Adrenal gland (tissue), 12 donors: Measurements from ENCODE around the gene TENM4. TPM values are rescaled to one million over a fixed set of nuclear protein-coding genes. Genes with fewer than 3 reads are reported as not detected.

Experiments
- DNase-seq, 7 donors: peaks; one replicate each; pipeline ENCODE4 v3.0.0-alpha.2; 2019 to 2020
- H3K27ac ChIP-seq, 5 donors: fragments of 200-600 bp; sonication (generic) in 4 of 5; 1 replicate in 3 of 5; 2 replicates in 2 of 5; pipeline versions ENCODE4 v1.5.1 to v1.8.0; 2016 to 2020; ENCODE audit warnings: mild to moderate bottlenecking in 1 of 5
- H3K27me3 ChIP-seq: fragments of 200-600 bp; 2 replicates; pipeline ENCODE4 v1.8.0; 2021
- H3K36me3 ChIP-seq, 2 donors: fragments of 200-600 bp; replicated peaks in 1 of 2; 1 replicate in 1 of 2; 2 replicates in 1 of 2; pipeline versions ENCODE4 v1.5.1 to v1.8.0; 2018 to 2022
- H3K4me1 ChIP-seq, 2 donors: fragments of 200-600 bp; replicated peaks in 1 of 2; 1 replicate in 1 of 2; 2 replicates in 1 of 2; pipeline versions ENCODE4 v1.5.1 to v1.8.0; 2018 to 2021
- H3K4me3 ChIP-seq, 4 donors: fragments of 200-600 bp; sonication (generic) in 3 of 4; one replicate each; pipeline ENCODE4 v1.5.1; 2016 to 2018
- H3K9me3 ChIP-seq, 3 donors: fragments of 200-600 bp; sonication (generic) in 1 of 3; replicated peaks in 1 of 3; 1 replicate in 2 of 3; 2 replicates in 1 of 3; pipeline versions ENCODE4 v1.5.1 to v1.8.0; 2016 to 2021
- POLR2A ChIP-seq, 2 donors: fragments of 450-650 bp; IDR thresholded peaks; one replicate each; pipeline ENCODE4 v1.6.1; 2017; ENCODE audit warnings: antibody characterized with exemption in 2 of 2, mild to moderate bottlenecking in 2 of 2, moderate library complexity in 1 of 2
- WGBS, 4 donors: extraction: QIAGEN DNeasy Blood & Tissue Kit in 2 of 4; methylation state at CpG; one replicate each; pipeline versions ENCODE4 v1.1.5 to v1.1.7; 2013 to 2017; 5-methylcytosine and 5-hydroxymethylcytosine counted together
- intact Hi-C, 2 donors: fragments of 100-400 bp; cut with DNase I; formaldehyde crosslinking; loops; one replicate each; pipeline versions ENCODE4 v1.14.1 to v1.15.0; 2022 to 2023
- polyA plus RNA-seq, 3 donors: library from polyadenylated mRNA; stranded (reverse); fragments of 200-250 nt in 2 of 3; fragments of 350-450 nt in 1 of 3; fragmentation: Illumina TruSeq in 1 of 3; extraction: RNeasy Lipid Tissue Mini Kit (QIAGEN cat#74804) in 1 of 3; gene quantifications; one replicate each; pipeline ENCODE4 v1.2.3, GENCODE V29; 2013 to 2014
- total RNA-seq, 9 donors: library from RNA; depleted of rRNA in 4 of 9; stranded (reverse); fragments of >200 nt in 4 of 9; fragments of 120-200 nt in 1 of 9; fragmentation: NEBNext Ultra II Directional in 1 of 9; extraction: Animal tissue kit (Norgen Biotek cat#: 25700) in 1 of 9; gene quantifications; one replicate each; pipeline versions ENCODE4 v1.1.0 to v1.2.4, GENCODE V29; 2013 to 2023
- TF ChIP-seq, protein P1 (sequence below), 6 experiments: fragments of 450-650 bp in 4 of 6; fragments of 200-600 bp in 2 of 6; sonication (generic) in 1 of 6; IDR thresholded peaks; 1 replicate in 5 of 6; 2 replicates in 1 of 6; pipeline versions ENCODE4 v1.5.1 to v1.8.0; 2016 to 2021; ENCODE audit warnings: antibody characterized with exemption in 6 of 6, mild to moderate bottlenecking in 2 of 6, moderate library complexity in 1 of 6
- donor health status: healthy with polysubstance abuse.
- donor health status: Bipolar disorder and iron deficiency.
- donor health status: DM: yes; HTN: yes; CAD: no.
- donor health status: DM: no; HTN: no; CAD: no.
- donor health status: DM: no; HTN: no; CAD: no.
- donor health status: DM: yes; HTN: yes; CAD: no.

Gene TENM4
- total and polyA plus RNA-seq, 12 donors, result 0.74 to 24.9 (median 6.7) TPM

- Histone ChIP-seq H3K4me3 (no peak overlapping the region), H3K27ac (no peak overlapping the region), H3K36me3 (no peaks in the 10 kb centered on the region), H3K27me3 (no peaks in the 10 kb centered on the region), H3K9me3 (no peaks in the 10 kb centered on the region), H3K4me1 (no peaks in the 10 kb centered on the region)
- intact Hi-C loops, result no loop called here
- DNase-seq, result no peak
- 76 to 85% (median 81%) methylated on average over 9 of the region's 9 CpGs for WGBS, 4 donors
- TF ChIP-seq POLR2A (IDR thresholded peaks at IDR 0.05), result no peak
Observed at GRCh38 chr11:79060081-79060953, 380.5 kb downstream of the TENM4 start.

- no peak for DNase-seq
- intact Hi-C loops, result no loop called here
- Histone ChIP-seq H3K9me3 (no peaks in the 10 kb centered on the region), H3K4me1 (no peaks in the 10 kb centered on the region), H3K27me3 (no peaks in the 10 kb centered on the region), H3K27ac (no peak overlapping the region), H3K4me3 (no peak overlapping the region), H3K36me3 (no peaks in the 10 kb centered on the region)
- TF ChIP-seq POLR2A (IDR thresholded peaks at IDR 0.05), result no peak
- TF ChIP-seq, protein P1, sequence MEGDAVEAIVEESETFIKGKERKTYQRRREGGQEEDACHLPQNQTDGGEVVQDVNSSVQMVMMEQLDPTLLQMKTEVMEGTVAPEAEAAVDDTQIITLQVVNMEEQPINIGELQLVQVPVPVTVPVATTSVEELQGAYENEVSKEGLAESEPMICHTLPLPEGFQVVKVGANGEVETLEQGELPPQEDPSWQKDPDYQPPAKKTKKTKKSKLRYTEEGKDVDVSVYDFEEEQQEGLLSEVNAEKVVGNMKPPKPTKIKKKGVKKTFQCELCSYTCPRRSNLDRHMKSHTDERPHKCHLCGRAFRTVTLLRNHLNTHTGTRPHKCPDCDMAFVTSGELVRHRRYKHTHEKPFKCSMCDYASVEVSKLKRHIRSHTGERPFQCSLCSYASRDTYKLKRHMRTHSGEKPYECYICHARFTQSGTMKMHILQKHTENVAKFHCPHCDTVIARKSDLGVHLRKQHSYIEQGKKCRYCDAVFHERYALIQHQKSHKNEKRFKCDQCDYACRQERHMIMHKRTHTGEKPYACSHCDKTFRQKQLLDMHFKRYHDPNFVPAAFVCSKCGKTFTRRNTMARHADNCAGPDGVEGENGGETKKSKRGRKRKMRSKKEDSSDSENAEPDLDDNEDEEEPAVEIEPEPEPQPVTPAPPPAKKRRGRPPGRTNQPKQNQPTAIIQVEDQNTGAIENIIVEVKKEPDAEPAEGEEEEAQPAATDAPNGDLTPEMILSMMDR (IDR thresholded peaks at IDR 0.05), result no peak
- WGBS, 4 donors, result 91 to 99% (median 96%) methylated on average over 4 of the region's 4 CpGs
Observed at GRCh38 chr11:79059141-79059540, 381.7 kb downstream of the TENM4 start.

DNA sequence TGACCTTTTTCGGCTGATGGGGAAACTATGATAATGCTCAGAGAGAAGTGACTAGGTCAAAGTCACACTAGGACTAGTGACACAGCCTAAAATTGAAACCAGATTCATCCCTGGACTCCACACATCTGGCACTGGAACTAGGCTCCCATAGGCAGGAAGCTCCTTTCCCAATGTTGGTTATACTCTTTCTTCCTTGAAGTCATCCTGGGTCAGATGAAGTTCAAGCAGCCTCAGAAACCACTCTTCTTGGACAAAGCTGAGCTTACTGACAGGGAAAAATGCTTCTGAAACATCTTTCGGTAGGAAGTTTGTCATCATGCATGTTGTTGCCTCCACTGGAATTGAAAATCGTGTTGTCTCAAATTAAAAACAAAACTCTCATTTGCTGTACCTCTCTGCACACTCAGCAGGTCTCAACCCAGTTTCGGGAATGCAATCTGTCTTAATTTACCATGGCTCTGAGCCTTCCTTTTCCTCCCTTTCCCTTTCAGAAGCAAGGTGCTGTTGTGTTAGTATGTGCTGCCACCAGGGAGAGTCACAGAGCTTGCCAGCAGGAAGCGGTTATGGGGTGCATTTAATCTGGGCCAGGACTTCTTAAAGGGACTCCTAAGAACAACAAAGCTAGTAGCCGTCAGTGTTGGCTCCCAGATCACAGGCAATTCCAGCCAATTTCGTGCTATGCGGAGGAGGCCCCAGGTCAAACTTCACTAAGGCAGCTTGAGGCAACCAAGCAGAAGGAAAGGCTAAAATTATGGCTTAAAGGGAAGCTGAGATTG, 384.8 kb downstream of the TENM4 start:
- intact Hi-C loops, result no loop called here
- WGBS, 4 donors, result 58 to 78% (median 74%) methylated on average over 8 of the region's 8 CpGs

GRCh38 chr11:79054636-79055035, 386.2 kb downstream of the TENM4 start:
- Histone ChIP-seq H3K27me3 (no peaks in the 10 kb centered on the region), H3K4me1 (no peaks in the 10 kb centered on the region), H3K27ac (no peak overlapping the region), H3K36me3 (no peaks in the 10 kb centered on the region), H3K9me3 (no peaks in the 10 kb centered on the region), H3K4me3 (no peak overlapping the region)
- intact Hi-C loops, result no loop called here
- no peak for DNase-seq
- no peak for TF ChIP-seq POLR2A (IDR thresholded peaks at IDR 0.05)
- TF ChIP-seq, protein P1 (IDR thresholded peaks at IDR 0.05), result no peak
- 80 to 88% (median 83%) methylated on average over 3 of the region's 3 CpGs for WGBS, 4 donors

More for the DNA sequence above, 384.8 kb downstream of the TENM4 start:
- Histone ChIP-seq H3K36me3 (no peaks in the 10 kb centered on the region), H3K9me3 (no peaks in the 10 kb centered on the region), H3K4me1 (no peaks in the 10 kb centered on the region), H3K27ac (no peak overlapping the region), H3K27me3 (no peaks in the 10 kb centered on the region), H3K4me3 (no peak overlapping the region)
- no peak for TF ChIP-seq POLR2A (IDR thresholded peaks at IDR 0.05)
- TF ChIP-seq, protein P1 (IDR thresholded peaks at IDR 0.05), result no peak
- no peak for DNase-seq
